ENCODE measurements around the gene YTHDC2. TPM values are rescaled to one million over a fixed set of nuclear protein-coding genes. Genes with fewer than 3 reads are reported as not detected.

The YTHDC2 gene
- total RNA-seq, 1 donor = 32.6 TPM

- H3K79me2 ChIP-seq (ENCODE audit: insufficient read depth, low read length) = peaks cover 6% of the 10 kb centered on the region
- peaks cover 9% of the 10 kb centered on the region for H3K36me3 ChIP-seq (ENCODE audit: insufficient read depth, low read length)
- H3K4me1 ChIP-seq (ENCODE audit: insufficient read depth, low read length) = no peaks in the 10 kb centered on the region
- H3K4me3 ChIP-seq (ENCODE audit: insufficient read depth, low read length) = no peak overlapping the region
- TF ChIP-seq CTCF (IDR thresholded peaks at IDR 0.05; ENCODE audit: extremely low read depth, low read depth, low read length) = no peak
- H3K27me3 ChIP-seq (ENCODE audit: insufficient read depth, low read length) = no peaks in the 10 kb centered on the region
- no peak overlapping the region for H3K27ac ChIP-seq (ENCODE audit: low read depth, low read length)
- no peak overlapping the region for H2AFZ ChIP-seq (ENCODE audit: low read length)
- no peak overlapping the region for H3K4me2 ChIP-seq (ENCODE audit: insufficient read depth, low read length)
- DNase-seq (ENCODE audit: insufficient read length, low spot score, missing footprints) = no peak
- H3K9me3 ChIP-seq (ENCODE audit: low read depth, low read length) = no peaks in the 10 kb centered on the region
- no peaks in the 10 kb centered on the region for H4K20me1 ChIP-seq (ENCODE audit: insufficient read depth, low read length)
These were observed 18.1 kb downstream of the YTHDC2 start for GRCh38 chr5:113531481-113532159.

DNA sequence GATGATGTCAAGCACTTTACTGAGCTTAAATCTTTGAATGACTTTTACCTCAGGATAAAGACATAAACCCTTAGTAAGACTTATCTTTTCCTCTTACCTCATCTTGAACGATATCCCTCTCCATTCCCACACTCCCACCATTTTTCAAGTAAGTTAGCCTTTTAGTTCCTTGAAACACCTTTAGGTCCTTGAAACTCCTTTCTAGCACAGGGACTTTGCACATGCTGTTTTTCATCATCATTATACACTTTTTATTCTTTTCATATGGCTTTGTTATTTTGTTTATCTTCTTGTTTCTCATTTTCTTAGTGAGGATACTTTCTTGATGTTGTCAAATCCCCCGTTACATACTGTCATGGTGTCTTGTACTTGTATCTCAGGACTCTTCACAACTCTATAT lies 24.8 kb downstream of the YTHDC2 start:
- no peaks in the 10 kb centered on the region for H3K9me3 ChIP-seq (ENCODE audit: low read depth, low read length)
- H3K4me2 ChIP-seq (ENCODE audit: insufficient read depth, low read length) = no peak overlapping the region
- DNase-seq (ENCODE audit: insufficient read length, low spot score, missing footprints) = no peak
- no peak overlapping the region for H2AFZ ChIP-seq (ENCODE audit: low read length)
- H3K27me3 ChIP-seq (ENCODE audit: insufficient read depth, low read length) = no peaks in the 10 kb centered on the region
- H3K79me2 ChIP-seq (ENCODE audit: insufficient read depth, low read length) = peaks cover 3% of the 10 kb centered on the region
- H4K20me1 ChIP-seq (ENCODE audit: insufficient read depth, low read length) = no peaks in the 10 kb centered on the region
- peaks cover 23% of the 10 kb centered on the region for H3K36me3 ChIP-seq (ENCODE audit: insufficient read depth, low read length)
- H3K4me1 ChIP-seq (ENCODE audit: insufficient read depth, low read length) = no peaks in the 10 kb centered on the region
- no peak overlapping the region for H3K27ac ChIP-seq (ENCODE audit: low read depth, low read length)
- no peak for TF ChIP-seq CTCF (IDR thresholded peaks at IDR 0.05; ENCODE audit: extremely low read depth, low read depth, low read length)
- no peak overlapping the region for H3K4me3 ChIP-seq (ENCODE audit: insufficient read depth, low read length)

GRCh38 chr5:113546703-113547183 lies 33.2 kb downstream of the YTHDC2 start:
- no peaks in the 10 kb centered on the region for H4K20me1 ChIP-seq (ENCODE audit: insufficient read depth, low read length)
- H3K4me2 ChIP-seq (ENCODE audit: insufficient read depth, low read length) = peak overlapping the region; percentile 66
- DNase-seq (ENCODE audit: insufficient read length, low spot score, missing footprints) = no peak
- H2AFZ ChIP-seq (ENCODE audit: low read length) = peak overlapping the region; percentile 60
- H3K27me3 ChIP-seq (ENCODE audit: insufficient read depth, low read length) = no peaks in the 10 kb centered on the region
- H3K4me3 ChIP-seq (ENCODE audit: insufficient read depth, low read length) = peak overlapping the region; percentile 37
- peaks cover 20% of the 10 kb centered on the region for H3K36me3 ChIP-seq (ENCODE audit: insufficient read depth, low read length)
- peaks cover 14% of the 10 kb centered on the region for H3K4me1 ChIP-seq (ENCODE audit: insufficient read depth, low read length)
- H3K79me2 ChIP-seq (ENCODE audit: insufficient read depth, low read length) = peaks cover 3% of the 10 kb centered on the region
- H3K9me3 ChIP-seq (ENCODE audit: low read depth, low read length) = no peaks in the 10 kb centered on the region
- TF ChIP-seq CTCF (IDR thresholded peaks at IDR 0.05; ENCODE audit: extremely low read depth, low read depth, low read length) = no peak
- H3K27ac ChIP-seq (ENCODE audit: low read depth, low read length) = peak overlapping the region; percentile 79

GRCh38 chr5:113548396-113548795 lies 34.9 kb downstream of the YTHDC2 start:
- no peak overlapping the region for H3K4me2 ChIP-seq (ENCODE audit: insufficient read depth, low read length)
- H3K4me1 ChIP-seq (ENCODE audit: insufficient read depth, low read length) = peaks cover 14% of the 10 kb centered on the region
- peaks cover 24% of the 10 kb centered on the region for H3K36me3 ChIP-seq (ENCODE audit: insufficient read depth, low read length)
- no peak for TF ChIP-seq CTCF (IDR thresholded peaks at IDR 0.05; ENCODE audit: extremely low read depth, low read depth, low read length)
- H3K27ac ChIP-seq (ENCODE audit: low read depth, low read length) = no peak overlapping the region
- no peak for DNase-seq (ENCODE audit: insufficient read length, low spot score, missing footprints)
- H3K27me3 ChIP-seq (ENCODE audit: insufficient read depth, low read length) = no peaks in the 10 kb centered on the region
- no peak overlapping the region for H3K4me3 ChIP-seq (ENCODE audit: insufficient read depth, low read length)
- H4K20me1 ChIP-seq (ENCODE audit: insufficient read depth, low read length) = no peaks in the 10 kb centered on the region
- H3K79me2 ChIP-seq (ENCODE audit: insufficient read depth, low read length) = no peaks in the 10 kb centered on the region
- no peak overlapping the region for H2AFZ ChIP-seq (ENCODE audit: low read length)
- no peaks in the 10 kb centered on the region for H3K9me3 ChIP-seq (ENCODE audit: low read depth, low read length)
